ENCODE measurements around the gene CNTN2.

Gene CNTN2

DNA sequence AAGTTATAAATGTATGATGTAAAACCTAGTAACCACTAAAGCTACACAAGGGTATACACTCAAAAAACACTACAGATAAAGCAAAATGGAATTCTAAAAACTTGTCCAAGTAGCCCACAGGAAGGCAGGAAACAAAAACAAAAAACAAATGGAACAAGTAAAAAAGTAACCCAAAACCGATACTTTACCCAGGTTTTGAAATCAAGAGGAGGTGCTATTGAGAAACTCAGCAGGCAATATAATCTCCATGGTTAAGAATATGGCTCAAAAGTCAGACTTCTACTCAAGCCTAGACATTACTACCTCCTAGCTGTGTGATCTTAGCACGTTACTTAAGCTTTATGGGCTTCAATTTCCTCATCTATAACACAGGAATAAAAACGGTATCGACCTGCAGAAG is 65.5 kb downstream of the CNTN2 start:
- TF ChIP-seq, protein P1, sequence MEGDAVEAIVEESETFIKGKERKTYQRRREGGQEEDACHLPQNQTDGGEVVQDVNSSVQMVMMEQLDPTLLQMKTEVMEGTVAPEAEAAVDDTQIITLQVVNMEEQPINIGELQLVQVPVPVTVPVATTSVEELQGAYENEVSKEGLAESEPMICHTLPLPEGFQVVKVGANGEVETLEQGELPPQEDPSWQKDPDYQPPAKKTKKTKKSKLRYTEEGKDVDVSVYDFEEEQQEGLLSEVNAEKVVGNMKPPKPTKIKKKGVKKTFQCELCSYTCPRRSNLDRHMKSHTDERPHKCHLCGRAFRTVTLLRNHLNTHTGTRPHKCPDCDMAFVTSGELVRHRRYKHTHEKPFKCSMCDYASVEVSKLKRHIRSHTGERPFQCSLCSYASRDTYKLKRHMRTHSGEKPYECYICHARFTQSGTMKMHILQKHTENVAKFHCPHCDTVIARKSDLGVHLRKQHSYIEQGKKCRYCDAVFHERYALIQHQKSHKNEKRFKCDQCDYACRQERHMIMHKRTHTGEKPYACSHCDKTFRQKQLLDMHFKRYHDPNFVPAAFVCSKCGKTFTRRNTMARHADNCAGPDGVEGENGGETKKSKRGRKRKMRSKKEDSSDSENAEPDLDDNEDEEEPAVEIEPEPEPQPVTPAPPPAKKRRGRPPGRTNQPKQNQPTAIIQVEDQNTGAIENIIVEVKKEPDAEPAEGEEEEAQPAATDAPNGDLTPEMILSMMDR (IDR thresholded peaks at IDR 0.05; ENCODE audit: unreplicated experiment in 3 of 3): no peak
- H3K4me1 Mint-ChIP-seq: peaks cover 5% of the 10 kb centered on the region
- H3K27ac Mint-ChIP-seq: no peak overlapping the region
- H3K4me3 Mint-ChIP-seq: no peak overlapping the region
- H3K9me3 Mint-ChIP-seq: no peaks in the 10 kb centered on the region
- H3K27me3 Mint-ChIP-seq (ENCODE audit: low read depth): no peaks in the 10 kb centered on the region
- peaks cover 47% of the 10 kb centered on the region for H3K36me3 Mint-ChIP-seq (ENCODE audit: low read depth)

- Mint-ChIP-seq H3K4me3 (no peak overlapping the region), H3K4me1 (peaks cover 5% of the 10 kb centered on the region)
These were observed 66.3 kb downstream of the CNTN2 start for GRCh38 chr1:205109269-205109668.

GRCh38 chr1:205109711-205110110 is 66.7 kb downstream of the CNTN2 start:
- Mint-ChIP-seq H3K27ac (no peak overlapping the region), H3K9me3 (no peaks in the 10 kb centered on the region), H3K27me3 (ENCODE audit: low read depth) (no peaks in the 10 kb centered on the region), H3K4me3 (no peak overlapping the region), H3K4me1 (peaks cover 5% of the 10 kb centered on the region), H3K36me3 (ENCODE audit: low read depth) (peaks cover 36% of the 10 kb centered on the region)
- TF ChIP-seq, protein P1 (IDR thresholded peaks at IDR 0.05; ENCODE audit: unreplicated experiment in 3 of 3): no peak

More at GRCh38 chr1:205109269-205109668, 66.3 kb downstream of the CNTN2 start:
- Mint-ChIP-seq H3K36me3 (ENCODE audit: low read depth) (peaks cover 39% of the 10 kb centered on the region), H3K27me3 (ENCODE audit: low read depth) (no peaks in the 10 kb centered on the region), H3K9me3 (no peaks in the 10 kb centered on the region), H3K27ac (no peak overlapping the region)
- TF ChIP-seq, protein P1 (IDR thresholded peaks at IDR 0.05; ENCODE audit: unreplicated experiment in 3 of 3): no peak

DNA sequence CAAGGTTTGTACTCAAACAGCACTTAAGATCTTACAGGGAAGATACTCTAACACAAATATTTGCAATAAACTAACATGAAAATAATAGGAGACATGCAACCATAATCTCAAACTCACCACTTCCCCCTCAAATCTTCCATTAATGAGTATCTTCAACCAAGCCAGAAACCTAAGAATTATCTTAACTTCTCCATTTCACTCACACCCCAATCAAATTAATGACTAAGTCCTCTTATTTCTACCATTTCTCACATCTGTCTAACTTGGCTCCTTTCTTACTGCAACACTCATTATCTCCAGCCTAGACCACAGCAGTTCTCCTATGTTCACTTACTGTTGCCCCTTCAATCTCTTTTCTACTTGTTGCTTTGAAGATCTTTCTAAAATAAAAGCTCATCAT is 68.3 kb downstream of the CNTN2 start:
- Mint-ChIP-seq H3K36me3 (ENCODE audit: low read depth) (peaks cover 26% of the 10 kb centered on the region), H3K27ac (no peak overlapping the region), H3K27me3 (ENCODE audit: low read depth) (no peaks in the 10 kb centered on the region), H3K4me1 (peaks cover 5% of the 10 kb centered on the region), H3K4me3 (no peak overlapping the region), H3K9me3 (no peaks in the 10 kb centered on the region)
- TF ChIP-seq, protein P1 (IDR thresholded peaks at IDR 0.05; ENCODE audit: unreplicated experiment in 3 of 3): no peak

DNA sequence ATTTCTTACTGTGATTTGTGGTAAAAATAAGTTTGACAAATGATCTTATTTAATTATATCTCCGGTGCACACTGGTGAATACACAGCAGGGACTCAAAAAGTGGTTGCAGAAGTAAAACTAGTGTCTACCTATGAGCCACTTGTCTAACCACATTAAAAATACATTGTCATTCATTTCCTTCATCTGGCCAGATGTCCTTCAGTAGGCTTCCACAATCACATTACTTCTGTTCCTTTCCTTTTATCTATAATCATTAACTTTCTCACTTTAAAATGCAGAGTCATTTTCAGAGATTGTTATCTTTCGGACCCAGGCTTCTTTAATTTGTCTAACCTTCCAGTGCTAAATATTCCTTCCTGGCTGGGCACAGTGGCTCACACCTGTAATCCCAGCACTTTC is 75.7 kb downstream of the CNTN2 start:
- H3K36me3 Mint-ChIP-seq (ENCODE audit: low read depth): peaks cover 15% of the 10 kb centered on the region
- H3K4me3 Mint-ChIP-seq: peak overlapping the region; percentile 35 to 72 (median 63)
- TF ChIP-seq, protein P1 (IDR thresholded peaks at IDR 0.05; ENCODE audit: unreplicated experiment in 3 of 3): no peak
- H3K27ac Mint-ChIP-seq: no peak overlapping the region
- H3K4me1 Mint-ChIP-seq: peaks cover 38% of the 10 kb centered on the region
- no peaks in the 10 kb centered on the region for H3K9me3 Mint-ChIP-seq
- no peaks in the 10 kb centered on the region for H3K27me3 Mint-ChIP-seq (ENCODE audit: low read depth)

GRCh38 chr1:205121660-205122488 is 78.9 kb downstream of the CNTN2 start, which contains the start of gene RBBP5:
RBBP5 (minus strand) TSS chr1:205121978; CDS start chr1:205121873, 105 bp downstream.
- no peaks in the 10 kb centered on the region for H3K27me3 Mint-ChIP-seq (ENCODE audit: low read depth)
- H3K4me3 Mint-ChIP-seq: peak within 1 kb of the TSS; percentile 97 to 99 (median 98)
- H3K9me3 Mint-ChIP-seq: no peaks in the 10 kb centered on the region
- peak within 1 kb of the TSS; percentile 100 for H3K27ac Mint-ChIP-seq
- peaks cover 38% of the 10 kb centered on the region for H3K4me1 Mint-ChIP-seq
- TF ChIP-seq, protein P1 (IDR thresholded peaks at IDR 0.05; ENCODE audit: unreplicated experiment in 3 of 3): peak; percentile 64 to 72 (median 70)
- peaks cover 11% of the 10 kb centered on the region for H3K36me3 Mint-ChIP-seq (ENCODE audit: low read depth)
